ENCODE data around the gene SEMA4A.
"Not testable (repeated sequence)": the region's sequence is repeated elsewhere in the genome, so short reads cannot be mapped to it uniquely, and the experiment has no call there.

Gene SEMA4A

DNA sequence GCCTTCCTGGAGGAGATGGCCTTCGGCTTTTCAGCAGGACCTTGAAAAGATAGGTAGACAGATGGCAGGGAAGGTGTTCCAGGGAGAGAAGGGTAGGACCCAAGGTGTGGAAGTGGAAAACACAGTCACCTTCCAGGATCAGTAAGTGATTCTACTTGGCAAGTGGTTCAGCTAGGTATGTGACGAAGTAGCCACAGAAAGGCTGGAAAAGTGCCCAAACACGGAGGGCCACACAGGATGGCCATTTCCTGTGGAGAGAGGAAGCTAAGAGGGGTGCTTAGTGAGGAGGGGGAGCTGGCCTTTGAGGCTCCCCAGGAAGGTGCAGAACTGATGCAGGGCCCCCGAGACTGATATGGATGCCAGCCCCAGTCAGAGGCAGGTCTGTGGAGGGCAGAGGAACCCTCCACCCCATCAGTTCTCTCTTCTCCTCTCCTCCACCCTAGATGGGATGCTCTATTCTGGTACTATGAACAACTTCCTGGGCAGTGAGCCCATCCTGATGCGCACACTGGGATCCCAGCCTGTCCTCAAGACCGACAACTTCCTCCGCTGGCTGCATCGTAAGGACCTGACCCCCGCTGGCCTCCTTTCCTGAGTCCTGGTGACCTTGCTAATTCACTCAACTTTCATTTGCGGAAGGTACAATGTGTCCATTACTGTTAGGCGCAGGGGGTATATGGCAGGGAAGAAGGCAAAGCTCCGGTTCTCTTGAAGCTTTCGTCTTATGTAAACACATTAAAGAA, 6.8 kb downstream of the SEMA4A start:
- no peak for DNase-seq (ENCODE audit: low read depth in 2 of 2)

GRCh38 chr1:156160743-156161171, 7.4 kb downstream of the SEMA4A start:
- peak; percentile 67 to 83 for DNase-seq (ENCODE audit: low read depth in 2 of 2)

DNA sequence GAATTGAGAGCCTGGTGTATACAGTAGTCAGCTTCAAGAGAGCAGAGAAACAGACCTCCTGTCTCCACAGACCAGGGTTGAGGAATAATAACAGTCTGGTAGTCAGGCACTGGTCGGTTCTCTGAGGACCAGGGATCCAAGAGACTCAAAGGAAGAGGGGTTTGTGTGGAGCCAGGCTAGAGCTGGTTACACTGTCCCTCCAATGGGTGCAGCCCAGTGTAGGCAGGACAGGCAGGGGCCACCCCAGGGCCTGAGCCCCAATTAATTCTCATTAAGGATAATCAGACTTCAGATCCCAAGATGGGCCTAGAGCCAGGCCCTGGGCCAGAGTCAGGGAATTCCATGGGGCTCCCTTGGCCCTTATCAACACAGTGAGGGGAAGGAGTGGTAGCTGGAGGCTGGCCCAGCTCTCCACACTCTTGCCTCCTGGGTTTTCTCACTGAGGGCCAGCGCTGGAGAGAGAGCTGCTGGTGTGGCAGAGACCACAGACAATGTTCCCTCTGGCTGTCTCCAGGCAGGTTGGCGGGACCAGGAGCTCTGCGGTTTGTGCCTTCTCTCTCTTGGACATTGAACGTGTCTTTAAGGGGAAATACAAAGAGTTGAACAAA, 9.1 kb downstream of the SEMA4A start:
- DNase-seq (ENCODE audit: low read depth in 2 of 2) = no peak

DNA sequence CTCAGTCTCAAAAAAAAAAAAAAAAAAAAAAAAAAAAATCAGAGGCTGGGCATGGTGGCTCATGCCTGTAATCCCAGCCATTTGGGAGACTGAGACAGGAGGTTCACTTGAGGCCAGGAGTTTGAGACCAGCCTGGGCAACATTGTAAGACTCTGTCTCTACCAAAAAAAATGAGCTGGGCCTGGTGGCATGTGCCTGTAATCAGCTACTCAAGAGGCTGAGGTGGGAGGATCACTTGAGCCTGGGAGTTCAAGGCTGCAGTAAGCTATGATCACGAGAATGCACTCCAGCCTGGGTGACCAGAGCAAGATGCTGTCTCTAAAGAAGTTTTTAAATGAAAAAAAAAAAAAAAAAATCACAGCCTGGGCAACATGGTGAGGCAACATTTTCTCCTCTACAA, 10.3 kb downstream of the SEMA4A start:
- no peak for DNase-seq (ENCODE audit: low read depth in 2 of 2)

DNA sequence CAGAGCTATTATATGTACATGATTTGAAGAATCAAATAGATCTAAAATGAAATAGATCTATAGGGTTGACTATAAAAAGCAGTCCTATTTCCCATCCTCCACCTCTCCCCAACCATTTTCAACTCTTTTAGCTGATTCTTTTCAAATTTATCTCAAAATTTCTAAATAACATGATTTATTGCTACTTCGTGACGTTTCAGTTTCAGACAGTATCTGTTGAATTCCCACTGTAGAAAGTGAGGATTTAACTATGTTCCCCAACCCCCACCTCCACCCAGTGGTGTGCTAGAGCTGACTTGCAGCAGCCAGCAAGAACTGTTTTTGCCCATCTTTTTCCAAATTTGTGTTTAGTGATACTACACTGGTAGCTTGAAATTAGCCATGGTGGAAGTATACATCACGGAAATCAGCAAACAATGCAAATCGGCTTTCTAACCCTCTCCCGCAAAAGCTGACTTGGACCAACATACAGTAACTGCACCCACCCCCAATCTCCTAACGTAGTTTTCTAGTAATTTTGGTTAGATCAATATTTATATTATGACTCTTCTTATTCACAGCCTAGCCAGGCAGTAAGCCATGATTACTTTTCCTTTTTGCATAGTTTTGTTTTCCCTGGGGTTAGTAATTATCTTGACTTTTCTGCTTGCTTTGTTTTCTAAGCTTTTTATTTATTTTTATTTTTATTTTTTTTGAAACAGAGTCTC, 10.9 kb downstream of the SEMA4A start:
- DNase-seq (ENCODE audit: low read depth in 2 of 2) = no peak

GRCh38 chr1:156165083-156165482, 11.7 kb downstream of the SEMA4A start:
- no peak for DNase-seq (ENCODE audit: low read depth in 2 of 2)

- DNase-seq (ENCODE audit: low read depth in 2 of 2) = no peak
Observed at GRCh38 chr1:156167536-156167935, 14.2 kb downstream of the SEMA4A start.

DNA sequence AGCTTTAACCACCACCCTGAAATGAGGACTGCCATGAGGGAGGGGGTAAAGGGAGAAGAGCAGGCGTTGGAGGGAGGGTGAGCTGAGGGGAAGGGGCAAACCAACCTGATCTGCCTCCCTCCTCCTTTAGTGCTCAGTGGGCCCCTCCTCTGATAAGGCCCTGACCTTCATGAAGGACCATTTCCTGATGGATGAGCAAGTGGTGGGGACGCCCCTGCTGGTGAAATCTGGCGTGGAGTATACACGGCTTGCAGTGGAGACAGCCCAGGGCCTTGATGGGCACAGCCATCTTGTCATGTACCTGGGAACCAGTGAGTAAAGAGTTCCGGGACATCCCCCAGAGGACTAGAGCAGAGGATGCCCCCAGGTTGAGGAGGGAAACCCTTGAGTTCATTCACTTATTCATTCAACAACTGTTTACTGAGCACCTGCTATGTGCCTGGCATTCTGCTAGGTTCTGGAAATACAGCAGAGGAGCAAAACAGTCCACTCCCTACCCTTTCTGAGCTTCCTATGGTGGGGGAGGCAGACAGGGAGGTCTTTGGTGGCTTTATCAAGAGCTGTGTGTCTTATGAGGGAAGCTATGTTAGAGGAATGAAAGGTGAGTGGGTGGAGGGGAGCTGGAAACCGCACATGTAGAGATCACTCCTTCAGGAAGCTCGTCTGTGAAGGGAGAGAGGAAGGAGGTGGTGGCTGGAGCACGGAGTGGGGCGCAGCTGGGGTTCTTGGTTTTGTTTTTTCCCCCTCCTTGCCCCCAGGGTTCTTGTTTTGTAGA, 19.5 kb downstream of the SEMA4A start:
- no peak for DNase-seq (ENCODE audit: low read depth in 2 of 2)

DNA sequence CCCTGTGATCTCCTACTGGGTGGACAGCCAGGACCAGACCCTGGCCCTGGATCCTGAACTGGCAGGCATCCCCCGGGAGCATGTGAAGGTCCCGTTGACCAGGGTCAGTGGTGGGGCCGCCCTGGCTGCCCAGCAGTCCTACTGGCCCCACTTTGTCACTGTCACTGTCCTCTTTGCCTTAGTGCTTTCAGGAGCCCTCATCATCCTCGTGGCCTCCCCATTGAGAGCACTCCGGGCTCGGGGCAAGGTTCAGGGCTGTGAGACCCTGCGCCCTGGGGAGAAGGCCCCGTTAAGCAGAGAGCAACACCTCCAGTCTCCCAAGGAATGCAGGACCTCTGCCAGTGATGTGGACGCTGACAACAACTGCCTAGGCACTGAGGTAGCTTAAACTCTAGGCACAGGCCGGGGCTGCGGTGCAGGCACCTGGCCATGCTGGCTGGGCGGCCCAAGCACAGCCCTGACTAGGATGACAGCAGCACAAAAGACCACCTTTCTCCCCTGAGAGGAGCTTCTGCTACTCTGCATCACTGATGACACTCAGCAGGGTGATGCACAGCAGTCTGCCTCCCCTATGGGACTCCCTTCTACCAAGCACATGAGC, 23.3 kb downstream of the SEMA4A start:
- no peak for DNase-seq (ENCODE audit: low read depth in 2 of 2)

GRCh38 chr1:156177919-156178654, 24.7 kb downstream of the SEMA4A start:
- no peak for DNase-seq (ENCODE audit: low read depth in 2 of 2)

DNA sequence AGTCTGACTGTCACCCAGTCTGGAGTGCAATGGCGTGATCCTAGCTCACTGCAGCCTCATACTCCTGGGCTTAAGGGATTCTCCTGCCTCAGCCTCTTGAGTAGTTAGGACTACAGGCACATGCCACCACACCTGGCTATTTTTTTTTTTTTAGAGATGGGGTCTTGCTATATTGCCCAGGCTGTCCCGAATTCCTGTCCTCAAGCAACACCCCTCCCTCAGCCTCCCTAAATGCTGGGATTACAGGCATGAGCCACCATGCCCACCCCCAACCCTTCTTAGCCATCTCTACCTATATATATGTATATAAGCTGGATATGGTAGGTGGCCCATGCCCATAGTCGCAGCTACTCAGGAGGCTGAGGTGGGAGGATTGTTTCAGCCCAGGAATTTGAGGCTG, 27.1 kb downstream of the SEMA4A start:
- no peak for DNase-seq (ENCODE audit: low read depth in 2 of 2)

DNA sequence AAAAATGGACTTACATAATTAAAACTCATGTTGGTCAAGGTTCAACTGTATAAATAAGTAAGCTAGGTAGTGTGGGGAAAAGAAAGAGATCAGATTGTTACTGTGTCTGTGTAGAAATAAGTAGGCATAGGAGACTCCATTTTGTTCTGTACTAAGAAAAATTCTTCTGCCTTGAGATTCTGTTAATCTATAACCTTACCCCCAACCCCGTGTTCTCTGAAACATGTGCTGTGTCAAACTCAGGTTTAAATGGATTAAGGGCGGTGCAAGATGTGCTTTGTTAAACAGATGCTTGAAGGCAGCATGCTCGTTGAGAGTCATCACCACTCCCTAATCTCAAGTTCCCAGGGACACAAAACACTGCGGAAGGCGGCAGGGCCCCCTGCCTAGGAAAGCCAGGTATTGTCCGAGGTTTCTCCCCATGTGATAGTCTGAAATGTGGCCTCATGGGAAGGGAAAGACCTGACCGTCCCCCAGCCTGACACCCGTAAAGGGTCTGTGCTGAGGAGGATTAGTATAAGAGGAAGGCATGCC, 28.1 kb downstream of the SEMA4A start:
- DNase-seq (ENCODE audit: low read depth in 2 of 2) = not testable (repeated sequence)

GRCh38 chr1:156182010-156182779, 28.8 kb downstream of the SEMA4A start:
- not testable (repeated sequence) for DNase-seq (ENCODE audit: low read depth in 2 of 2)

GRCh38 chr1:156186347-156187177, 33.2 kb downstream of the SEMA4A start:
- DNase-seq (ENCODE audit: low read depth in 2 of 2) = not testable (repeated sequence)

GRCh38 chr1:156190265-156190664, 36.9 kb downstream of the SEMA4A start:
- DNase-seq (ENCODE audit: low read depth in 2 of 2) = not testable (repeated sequence)

GRCh38 chr1:156191292-156191964, 38.0 kb downstream of the SEMA4A start:
- DNase-seq (ENCODE audit: low read depth in 2 of 2) = no peak

DNA sequence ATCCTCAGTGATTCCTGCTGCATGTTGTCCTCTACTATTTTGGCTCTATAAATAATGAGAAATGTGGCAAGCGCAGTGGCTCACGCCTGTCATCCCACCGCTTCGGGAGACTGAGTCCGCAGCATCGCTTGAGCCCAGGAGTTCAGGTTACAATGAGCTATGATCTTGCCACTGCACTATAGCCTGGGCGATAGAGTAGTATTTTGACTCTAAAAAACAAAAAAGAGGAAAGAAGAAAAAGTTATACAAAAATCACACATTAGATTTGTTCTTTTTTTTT, 39.8 kb downstream of the SEMA4A start:
- DNase-seq (ENCODE audit: low read depth in 2 of 2) = no peak

- peak; percentile 84 to 93 for DNase-seq (ENCODE audit: low read depth in 2 of 2)
Observed at GRCh38 chr1:156193488-156194299, 40.3 kb downstream of the SEMA4A start, which contains the start of gene SLC25A44. Gene SLC25A44, plus strand, starts transcription at chr1:156194104. Its CDS starts 5,744 bp downstream, at chr1:156199848.

All from stimulated activated CD8-positive, alpha-beta memory T cell treated with anti-CD3 and anti-CD28 coated beads, Interleukin-2, amount 100 ng/mL, for 48 hours (primary cell).